DOHH2 (cell line): ENCODE results near the gene CCDC107.

Experiments
- H3F3A ChIP-seq: fragments of 200-600 bp; sonication (generic), shearing (Covaris generic); 2 replicates; pipeline ENCODE4 v1.6.0; 2016; ENCODE audit warnings: antibody characterized with exemption, mild to moderate bottlenecking; ENCODE audit not compliant: control insufficient read depth, insufficient read depth
- H3K27ac ChIP-seq: fragments of 200-600 bp; sonication (generic); 2 replicates; pipeline ENCODE4 v1.5.1; 2014; ENCODE audit warnings: low read depth, mild to moderate bottlenecking, low read length, moderate library complexity
- H3K27me3 ChIP-seq: fragments of 200-600 bp; sonication (generic); 2 replicates; pipeline ENCODE4 v1.6.1; 2014; ENCODE audit warnings: mild to moderate bottlenecking, low read length, mixed read lengths; ENCODE audit not compliant: control insufficient read depth
- H3K36me3 ChIP-seq: fragments of 200-600 bp; sonication (generic); 2 replicates; pipeline ENCODE4 v1.6.1; 2014; ENCODE audit warnings: mild to moderate bottlenecking, low read length, moderate library complexity, mixed read lengths; ENCODE audit not compliant: control insufficient read depth
- H3K4me1 ChIP-seq: fragments of 200-600 bp; sonication (generic); 2 replicates; pipeline ENCODE4 v1.6.1; 2014; ENCODE audit warnings: mild to moderate bottlenecking, low read length, mixed read lengths; ENCODE audit not compliant: control insufficient read depth
- H3K4me2 ChIP-seq: fragments of 200-600 bp; sonication (generic); 2 replicates; pipeline ENCODE4 v1.6.0; 2014; ENCODE audit warnings: mild to moderate bottlenecking, low read length, moderate library complexity
- H3K4me3 ChIP-seq: fragments of 200-600 bp; sonication (generic); 2 replicates; pipeline ENCODE4 v1.5.1; 2014; ENCODE audit warnings: mild to moderate bottlenecking, low read length, mixed read lengths
- H3K79me2 ChIP-seq: fragments of 200-600 bp; sonication (generic); 2 replicates; pipeline ENCODE4 v1.6.1; 2014; ENCODE audit warnings: mild to moderate bottlenecking, low read length, mixed read lengths; ENCODE audit not compliant: control insufficient read depth
- H3K9me2 ChIP-seq: fragments of 200-600 bp; sonication (generic); replicated peaks from 2 replicates; pipeline ENCODE4 v1.6.1; 2014; ENCODE audit warnings: mild to moderate bottlenecking, low read length, mixed read lengths; ENCODE audit not compliant: control insufficient read depth
- H3K9me3 ChIP-seq: fragments of 200-600 bp; sonication (generic); 2 replicates; pipeline ENCODE4 v1.6.1; 2014; ENCODE audit warnings: antibody characterized with exemption, low read length, mixed read lengths; ENCODE audit not compliant: control insufficient read depth, insufficient read depth
- H4K20me1 ChIP-seq: fragments of 200-600 bp; sonication (generic); 2 replicates; pipeline ENCODE4 v1.6.0; 2014; ENCODE audit warnings: low read depth, mild to moderate bottlenecking, antibody characterized with exemption, low read length, moderate library complexity; ENCODE audit not compliant: control insufficient read depth, insufficient read depth
- EZH2phosphoT487 ChIP-seq: fragments of 200-600 bp; sonication (generic); IDR thresholded peaks from 2 replicates; pipeline ENCODE4 v1.6.1; 2017; ENCODE audit warnings: borderline replicate concordance, mild to moderate bottlenecking, antibody characterized with exemption, low read length, moderate library complexity, mixed read lengths
- TF ChIP-seq, protein P1 (sequence below): fragments of 200-600 bp; sonication (generic); IDR thresholded peaks from one replicate; pipeline ENCODE4 v1.5.1; 2014; ENCODE audit warnings: antibody characterized with exemption, mild to moderate bottlenecking, low read depth, low read length; ENCODE audit not compliant: poor library complexity, severe bottlenecking

CCDC107 gene

DNA sequence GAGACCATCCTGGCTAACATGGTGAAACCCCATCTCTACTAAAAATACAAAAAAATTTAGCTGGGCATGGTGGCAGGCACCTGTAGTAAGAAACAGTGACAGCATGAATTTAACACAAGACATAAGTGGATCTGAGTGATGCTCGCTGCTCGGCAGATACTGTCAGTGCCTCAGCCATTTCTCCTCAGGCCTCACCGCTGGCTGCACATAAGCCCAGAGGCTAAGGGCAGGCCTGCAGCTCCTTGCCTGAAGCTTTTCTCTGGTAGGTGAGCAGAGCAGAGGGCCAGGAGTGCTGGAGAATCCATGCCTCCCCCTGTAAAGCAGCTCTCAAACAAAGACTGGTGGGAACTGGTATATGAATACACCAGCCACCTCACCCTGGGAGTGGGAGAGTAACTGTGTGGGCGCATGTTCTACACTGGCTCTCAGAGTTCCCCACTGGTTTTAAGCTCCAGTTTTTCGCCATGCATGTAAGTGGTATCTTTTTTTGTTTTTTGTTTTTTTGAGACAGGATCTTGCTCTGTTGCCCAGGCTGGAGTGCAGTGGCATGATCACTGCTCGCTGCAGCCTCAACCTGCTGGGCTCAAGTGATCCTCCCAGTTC lies 29.6 kb upstream of the CCDC107 start:
- no peaks in the 10 kb centered on the region for H3K79me2 ChIP-seq
- H3K9me3 ChIP-seq = no peaks in the 10 kb centered on the region
- no peaks in the 10 kb centered on the region for H3K36me3 ChIP-seq
- H4K20me1 ChIP-seq = no peaks in the 10 kb centered on the region
- peaks cover under 1% of the 10 kb centered on the region for H3K4me1 ChIP-seq
- peaks cover 7% of the 10 kb centered on the region; the same call in 1 of the 2 replicates for H3F3A ChIP-seq
- H3K9me2 ChIP-seq = no peaks in the 10 kb centered on the region
- H3K27ac ChIP-seq = no peak overlapping the region
- H3K4me3 ChIP-seq = no peak overlapping the region
- no peaks in the 10 kb centered on the region for H3K27me3 ChIP-seq
- TF ChIP-seq EZH2phosphoT487 = no peak
- TF ChIP-seq, protein P1, sequence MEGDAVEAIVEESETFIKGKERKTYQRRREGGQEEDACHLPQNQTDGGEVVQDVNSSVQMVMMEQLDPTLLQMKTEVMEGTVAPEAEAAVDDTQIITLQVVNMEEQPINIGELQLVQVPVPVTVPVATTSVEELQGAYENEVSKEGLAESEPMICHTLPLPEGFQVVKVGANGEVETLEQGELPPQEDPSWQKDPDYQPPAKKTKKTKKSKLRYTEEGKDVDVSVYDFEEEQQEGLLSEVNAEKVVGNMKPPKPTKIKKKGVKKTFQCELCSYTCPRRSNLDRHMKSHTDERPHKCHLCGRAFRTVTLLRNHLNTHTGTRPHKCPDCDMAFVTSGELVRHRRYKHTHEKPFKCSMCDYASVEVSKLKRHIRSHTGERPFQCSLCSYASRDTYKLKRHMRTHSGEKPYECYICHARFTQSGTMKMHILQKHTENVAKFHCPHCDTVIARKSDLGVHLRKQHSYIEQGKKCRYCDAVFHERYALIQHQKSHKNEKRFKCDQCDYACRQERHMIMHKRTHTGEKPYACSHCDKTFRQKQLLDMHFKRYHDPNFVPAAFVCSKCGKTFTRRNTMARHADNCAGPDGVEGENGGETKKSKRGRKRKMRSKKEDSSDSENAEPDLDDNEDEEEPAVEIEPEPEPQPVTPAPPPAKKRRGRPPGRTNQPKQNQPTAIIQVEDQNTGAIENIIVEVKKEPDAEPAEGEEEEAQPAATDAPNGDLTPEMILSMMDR = no peak
- no peak overlapping the region for H3K4me2 ChIP-seq

DNA sequence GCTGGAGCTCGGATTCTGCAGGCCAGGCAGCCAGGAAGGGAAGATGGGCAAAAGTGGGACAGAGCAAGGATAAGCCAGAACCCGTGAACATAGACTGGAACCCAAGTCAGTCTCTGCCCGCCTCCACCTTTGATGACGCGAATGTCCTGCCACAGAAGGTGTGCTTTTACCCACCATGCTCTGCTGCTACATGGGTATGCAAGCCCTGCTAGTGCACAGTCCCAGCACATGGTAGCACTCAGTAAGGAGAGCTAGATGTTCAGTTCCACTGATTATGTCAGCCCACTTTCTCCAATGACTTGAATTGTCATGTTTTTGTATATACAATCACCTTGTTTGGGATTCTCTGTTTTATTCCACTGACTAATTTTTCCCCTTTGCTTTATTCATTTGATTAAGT lies 28.5 kb upstream of the CCDC107 start:
- no peaks in the 10 kb centered on the region for H3K27me3 ChIP-seq
- no peak overlapping the region for H3K4me2 ChIP-seq
- no peak overlapping the region for H3K27ac ChIP-seq
- no peak for TF ChIP-seq EZH2phosphoT487
- TF ChIP-seq, protein P1 = no peak
- H3K4me3 ChIP-seq = no peak overlapping the region
- H3K9me3 ChIP-seq = no peaks in the 10 kb centered on the region
- H3K36me3 ChIP-seq = no peaks in the 10 kb centered on the region
- H3K9me2 ChIP-seq = no peaks in the 10 kb centered on the region
- peaks cover 13% of the 10 kb centered on the region for H3F3A ChIP-seq
- H4K20me1 ChIP-seq = no peaks in the 10 kb centered on the region
- H3K79me2 ChIP-seq = no peaks in the 10 kb centered on the region
- H3K4me1 ChIP-seq = peaks cover 12% of the 10 kb centered on the region

DNA sequence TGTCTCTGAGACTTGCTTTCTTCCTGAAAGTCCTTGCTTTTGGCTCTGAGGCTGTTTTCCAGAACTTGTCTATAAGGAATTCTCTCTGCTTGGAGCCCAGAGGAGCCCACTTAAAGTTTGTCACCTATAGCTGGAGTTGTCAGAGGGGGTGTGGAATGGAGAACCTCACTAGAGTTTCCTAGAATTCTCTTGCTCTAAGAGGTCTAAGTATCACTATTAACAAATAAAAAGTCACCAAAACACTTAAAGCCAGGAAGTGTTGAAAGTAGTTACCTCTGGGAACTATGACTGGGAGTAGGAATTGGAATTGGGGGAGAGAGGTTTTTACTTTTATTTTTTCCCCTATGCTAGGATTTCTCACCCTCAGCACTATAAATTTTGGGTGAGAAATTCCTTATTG lies 22.4 kb upstream of the CCDC107 start:
- H3K4me2 ChIP-seq = peak overlapping the region; percentile 75
- H3K27ac ChIP-seq = peak overlapping the region; percentile 86

More for the DNA sequence above, 22.4 kb upstream of the CCDC107 start:
- Histone ChIP-seq H3K9me3 (no peaks in the 10 kb centered on the region), H3K4me3 (peak overlapping the region; percentile 49), H3K4me1 (peaks cover 65% of the 10 kb centered on the region), H4K20me1 (no peaks in the 10 kb centered on the region), H3K79me2 (no peaks in the 10 kb centered on the region), H3K9me2 (no peaks in the 10 kb centered on the region), H3F3A (peaks cover 24% of the 10 kb centered on the region), H3K27me3 (no peaks in the 10 kb centered on the region), H3K36me3 (peaks cover 3% of the 10 kb centered on the region; the same call in 1 of the 2 replicates)
- no peak for TF ChIP-seq EZH2phosphoT487
- TF ChIP-seq, protein P1 = no peak
